Right ventricle myocardium inferior (tissue), 1 donor: ENCODE results near the gene SLC15A2. TPM values are rescaled to one million over a fixed set of nuclear protein-coding genes. Genes with fewer than 3 reads are reported as not detected.
"Not testable (repeated sequence)": the region's sequence is repeated elsewhere in the genome, so short reads cannot be mapped to it uniquely, and the experiment has no call there.

Source experiments
- ATAC-seq: fragments of 200-7000 bp; cut with Tn5 transposase; one replicate; pipeline ENCODE4 v1.9.1; 2020; ENCODE audit warnings: mild to moderate bottlenecking, moderate library complexity
- DNase-seq: peaks from one replicate; pipeline ENCODE4 v3.0.0; 2021; ENCODE audit errors: missing footprints
- intact Hi-C: fragments of 100-400 bp; cut with DNase I; formaldehyde crosslinking; loops from one replicate; pipeline ENCODE4 v1.11.0; 2022
- total RNA-seq: library from RNA; stranded (reverse); fragmentation: NEBNext Ultra II Directional; extraction: Animal tissue kit (Norgen Biotek cat#: 25700); gene quantifications from one replicate; pipeline ENCODE4 v1.2.1, GENCODE V29; 2021
- donor health status: DM: no; HTN: yes; CAD: no; lungs with severe emphysema.

SLC15A2 gene
- total RNA-seq, 1 donor from 2014 or later = 3.9 TPM

GRCh38 chr3:121916189-121916588, 22.0 kb downstream of the SLC15A2 start:
- intact Hi-C loops = no loop called here
- no peak for DNase-seq
- no peak for ATAC-seq

DNA sequence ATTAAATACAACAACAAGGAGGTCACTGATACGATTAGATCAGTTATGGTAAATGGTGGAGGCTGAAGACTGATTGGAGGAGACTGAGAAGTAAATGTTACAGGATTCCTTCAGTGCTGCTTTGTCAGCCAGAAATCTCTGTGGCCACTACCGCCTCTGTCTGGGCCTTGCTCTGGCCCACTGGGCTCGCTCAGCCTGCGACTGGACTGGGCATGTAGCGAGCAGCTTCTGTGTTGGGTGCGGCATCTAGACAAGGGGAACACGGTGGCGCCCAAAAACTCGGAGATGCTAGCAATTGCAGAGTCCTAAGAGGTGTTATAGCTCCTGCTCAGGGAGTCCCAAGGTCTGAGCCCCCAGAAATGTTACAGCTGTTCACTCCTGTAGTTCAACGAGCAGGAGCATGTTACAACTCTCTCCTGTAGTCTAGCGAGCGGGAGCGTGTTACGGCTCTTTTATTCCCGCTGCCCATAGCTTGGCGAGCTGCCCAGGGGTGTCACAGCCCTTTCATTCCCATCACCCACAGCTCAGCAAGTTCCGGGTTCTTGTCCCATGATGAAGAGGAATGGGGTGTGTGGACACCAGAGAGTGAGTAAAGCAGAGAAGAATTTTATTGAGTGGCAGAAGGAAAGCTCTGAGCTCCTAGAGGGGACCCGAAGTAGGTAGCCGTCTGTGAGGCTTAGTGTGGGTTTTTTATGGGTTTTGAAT, 24.7 kb downstream of the SLC15A2 start:
- DNase-seq = no peak
- no peak for ATAC-seq
- intact Hi-C loops = no loop called here

- ATAC-seq (no peak), DNase-seq (no peak)
- intact Hi-C loops = no loop called here
These were observed 30.5 kb downstream of the SLC15A2 start for GRCh38 chr3:121924734-121925133.

DNA sequence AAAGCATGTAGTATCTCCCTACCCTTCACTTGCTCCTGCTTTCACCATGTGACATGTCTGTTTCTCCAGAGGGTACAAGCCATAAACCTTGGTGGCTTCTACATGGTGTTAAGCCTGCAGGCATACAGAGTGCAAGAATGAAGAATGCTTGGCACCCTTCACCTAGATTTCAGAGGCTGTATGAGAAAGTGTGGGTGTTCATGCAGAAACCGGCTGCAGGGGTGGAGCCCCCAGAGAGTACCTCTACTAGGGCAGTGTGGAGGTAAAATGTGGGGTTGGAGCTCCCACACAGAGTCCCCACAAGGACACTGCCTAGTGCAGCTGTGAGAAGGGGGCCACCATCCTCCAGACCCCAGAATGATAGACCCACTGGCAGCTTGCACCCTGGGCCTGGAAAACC, 32.2 kb downstream of the SLC15A2 start:
- ATAC-seq (no peak), DNase-seq (no peak)
- intact Hi-C loops = no loop called here

GRCh38 chr3:121938141-121938855, 44.1 kb downstream of the SLC15A2 start:
- DNase-seq, ATAC-seq, intact Hi-C loops: not testable (repeated sequence)

DNA sequence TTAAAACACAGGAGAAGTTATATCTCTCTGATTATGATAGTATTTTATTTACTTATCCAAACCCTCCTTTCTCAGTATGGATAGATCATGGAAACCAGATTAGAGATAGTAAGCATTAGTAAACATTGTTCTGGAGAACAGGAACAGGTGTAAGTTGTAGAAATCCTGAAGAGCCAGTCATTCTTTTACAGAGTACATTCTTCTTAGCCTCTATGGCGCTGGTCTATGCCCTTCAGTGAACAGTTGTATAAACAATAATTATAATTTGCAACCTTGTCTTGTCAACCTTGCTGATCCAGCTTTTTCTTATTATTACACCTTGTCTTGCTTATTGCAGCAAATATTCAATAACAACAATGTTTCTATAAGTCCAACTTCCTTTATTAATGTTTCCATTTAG, 47.4 kb downstream of the SLC15A2 start:
- intact Hi-C loops = no loop called here
- ATAC-seq = no peak

DNA sequence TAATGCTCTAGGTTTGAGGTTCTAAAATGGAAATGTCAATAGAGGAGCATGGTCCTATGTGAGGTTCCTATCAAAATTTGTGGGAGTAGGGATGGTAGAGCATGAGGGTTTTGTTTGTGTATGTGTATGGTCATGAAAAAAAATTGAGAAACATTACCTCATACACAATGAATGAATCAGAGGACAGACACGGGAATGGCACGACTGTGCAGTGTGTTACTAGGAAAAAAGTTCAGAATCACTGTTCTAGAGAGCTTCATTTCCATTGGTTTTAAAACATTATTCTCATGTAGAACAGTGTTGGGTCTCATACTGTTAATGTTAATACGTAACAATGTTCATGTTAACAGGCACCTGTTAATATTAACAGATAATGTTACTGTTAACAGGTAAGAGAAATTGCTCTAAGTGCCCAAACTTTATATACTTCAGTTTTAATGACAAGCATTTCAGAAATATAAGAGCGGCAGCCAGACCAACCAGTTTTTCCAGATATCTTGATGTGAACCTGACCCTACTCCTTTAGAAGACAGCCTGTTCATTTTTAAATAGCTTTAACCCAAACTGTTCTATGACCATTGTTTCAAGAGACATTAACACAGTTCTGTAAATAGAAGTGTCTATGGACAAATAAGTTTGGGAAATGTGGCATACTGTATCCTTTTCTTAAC, 48.0 kb downstream of the SLC15A2 start:
- intact Hi-C loops = no loop called here
- DNase-seq (no peak), ATAC-seq (no peak)

More for the DNA sequence above, 47.4 kb downstream of the SLC15A2 start:
- DNase-seq = no peak

- intact Hi-C loops = no loop called here
- ATAC-seq (no peak), DNase-seq (no peak)
These were observed 49.2 kb downstream of the SLC15A2 start for GRCh38 chr3:121943431-121943830.

DNA sequence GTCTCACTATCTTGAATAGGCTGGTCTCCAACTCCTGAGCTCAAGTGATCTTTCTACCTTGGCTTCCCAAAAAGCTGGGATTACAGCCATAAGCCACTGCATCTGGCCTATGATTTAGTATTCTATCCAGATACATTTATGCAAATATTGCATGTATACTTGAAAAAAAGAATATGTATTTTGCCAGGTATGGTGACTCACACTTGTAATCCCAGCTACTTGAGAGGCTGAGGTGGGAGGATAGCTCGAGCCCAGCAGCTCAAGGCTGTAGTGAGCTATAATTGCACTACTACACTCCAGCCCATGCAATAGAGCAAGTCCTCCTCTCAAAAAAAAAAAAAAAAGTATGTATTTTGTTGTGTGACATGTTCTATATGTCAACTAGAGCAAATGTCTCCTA, 54.4 kb downstream of the SLC15A2 start:
- no peak for DNase-seq
- ATAC-seq = no peak
- intact Hi-C loops = no loop called here

DNA sequence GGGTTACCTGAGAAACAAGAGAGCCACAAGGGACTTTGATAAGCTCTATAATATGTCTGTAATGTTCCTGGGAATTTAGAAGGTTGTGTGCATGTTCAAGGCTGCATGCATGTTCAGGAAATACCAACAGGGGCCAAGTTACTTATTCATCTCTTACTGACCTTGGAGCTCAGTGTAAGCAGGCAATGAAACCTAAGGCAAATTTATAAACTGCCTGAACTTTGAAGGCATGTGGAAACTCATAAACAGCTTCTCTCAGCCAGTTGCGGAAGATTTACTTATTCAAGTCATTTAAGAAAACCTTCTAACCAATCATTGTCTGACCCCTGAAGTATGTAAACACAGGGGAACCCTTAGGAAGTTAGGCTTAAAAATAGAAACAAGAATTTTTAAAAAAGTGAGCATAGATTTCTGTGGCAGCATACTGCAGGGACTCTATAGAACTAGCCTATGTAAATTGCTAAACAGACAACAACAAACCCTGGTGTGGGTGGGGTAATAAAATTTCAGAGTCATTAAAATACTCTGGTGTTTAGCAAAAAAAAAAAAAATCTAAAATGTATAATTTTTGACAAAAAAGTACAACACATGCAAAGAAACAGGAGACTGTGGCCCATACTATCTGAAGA, 57.2 kb downstream of the SLC15A2 start:
- intact Hi-C loops = no loop called here
- DNase-seq = no peak
- ATAC-seq = no peak

DNA sequence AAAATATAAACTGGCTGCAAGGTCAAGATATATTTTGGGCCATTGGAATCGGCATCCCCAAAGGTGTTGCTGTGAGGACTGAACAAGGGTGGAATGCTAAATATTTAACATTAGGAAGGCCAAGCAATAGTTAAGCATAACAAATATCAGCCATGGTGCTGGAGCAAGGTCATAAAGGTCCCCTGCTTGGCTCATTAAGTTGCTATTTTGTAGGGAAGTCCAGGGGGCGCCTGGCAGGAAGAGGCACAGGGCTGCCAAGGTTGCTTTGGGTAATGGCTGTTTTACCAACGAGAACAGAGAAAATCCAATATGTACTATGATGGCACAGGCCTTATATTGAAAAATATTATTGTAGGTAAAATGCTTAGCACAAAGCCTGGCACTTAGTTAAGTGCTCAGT, 62.2 kb downstream of the SLC15A2 start:
- ATAC-seq (no peak), DNase-seq (no peak)
- intact Hi-C loops = no loop called here

- DNase-seq = peak; percentile 33
- intact Hi-C loops = no loop called here
- ATAC-seq = peak; percentile 52
These were observed 63.6 kb downstream of the SLC15A2 start for GRCh38 chr3:121957674-121958415.

DNA sequence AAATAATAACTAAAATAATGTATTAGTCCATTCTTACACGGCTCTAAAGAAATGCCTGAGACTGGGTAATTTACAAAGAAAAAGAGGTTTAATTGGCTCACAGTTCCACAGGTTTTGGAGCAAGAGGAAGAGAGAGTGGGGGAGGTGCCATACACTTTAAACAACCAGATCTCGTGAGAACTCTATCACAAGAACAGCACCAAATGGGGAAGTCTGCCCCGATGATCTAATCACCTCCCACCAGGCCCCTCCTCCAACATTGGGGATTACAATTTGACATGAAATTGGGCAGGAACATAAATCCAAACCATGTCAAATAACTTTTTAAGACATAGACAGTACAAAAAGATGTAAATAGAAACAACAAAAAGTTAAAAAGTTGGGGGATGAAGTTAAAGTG, 64.6 kb downstream of the SLC15A2 start:
- ATAC-seq = no peak
- no peak for DNase-seq
- intact Hi-C loops = no loop called here

DNA sequence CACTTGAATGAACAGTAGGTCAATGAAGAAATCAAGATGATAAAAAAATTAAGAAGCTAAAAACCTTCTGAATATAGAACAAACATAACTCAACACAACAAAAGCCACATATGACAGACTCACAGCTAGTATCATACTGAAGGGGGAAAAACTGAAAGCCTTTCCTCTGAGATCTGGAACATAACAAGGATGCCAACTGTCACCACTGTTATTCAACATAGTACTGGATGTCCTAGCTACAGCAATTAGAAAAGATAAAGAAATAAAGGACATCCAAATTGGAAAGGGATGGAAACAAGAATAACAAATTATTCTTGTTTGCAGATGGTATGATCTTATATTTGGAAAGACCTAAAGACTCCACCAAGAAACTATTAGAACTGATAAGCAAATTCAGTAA, 67.1 kb downstream of the SLC15A2 start:
- DNase-seq = no peak
- peak; percentile 36 for ATAC-seq
- intact Hi-C loops = no loop called here

DNA sequence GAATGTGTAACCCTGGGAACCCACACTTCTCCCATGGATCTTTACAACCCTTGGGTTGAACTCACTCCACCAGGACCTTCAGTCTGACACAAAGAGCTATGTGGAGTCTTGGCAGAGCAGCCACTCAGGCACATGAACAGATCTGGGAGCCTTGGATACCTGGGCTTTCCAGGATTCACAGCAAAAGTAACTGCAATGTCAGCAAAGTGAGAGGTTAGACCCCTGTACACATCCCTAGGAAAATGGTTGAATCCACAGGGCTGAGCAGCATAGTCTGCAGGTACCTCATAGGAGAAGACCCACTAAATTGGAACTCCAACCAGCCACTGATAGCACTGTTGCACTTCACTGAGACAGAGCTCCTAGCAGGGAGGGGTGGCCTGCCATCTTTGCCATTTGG, 68.2 kb downstream of the SLC15A2 start:
- DNase-seq = no peak
- intact Hi-C loops = no loop called here
- ATAC-seq = no peak

GRCh38 chr3:121963608-121964007, 69.4 kb downstream of the SLC15A2 start:
- ATAC-seq (no peak), DNase-seq (no peak)
- intact Hi-C loops = no loop called here

DNA sequence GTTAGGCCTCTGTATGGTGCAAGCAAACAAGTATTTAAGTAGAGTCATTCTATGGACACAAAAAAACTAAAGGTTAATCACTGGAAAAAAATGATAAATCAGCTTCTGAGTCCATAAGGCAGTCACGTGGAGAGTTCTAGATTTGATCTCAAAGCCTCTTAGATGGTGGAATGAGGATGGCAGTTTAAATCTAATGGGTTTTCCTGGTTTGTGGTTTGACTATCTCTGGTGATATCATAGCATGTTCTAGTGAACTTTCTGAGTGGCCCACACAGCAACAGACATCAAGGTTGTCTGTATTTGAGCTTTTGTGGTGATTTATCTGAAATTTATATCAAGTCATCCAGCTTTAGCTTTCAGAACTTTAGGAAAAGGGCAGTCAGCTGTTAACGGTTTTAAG, 75.4 kb downstream of the SLC15A2 start:
- DNase-seq (no peak), ATAC-seq (no peak)
- intact Hi-C loops = no loop called here

- intact Hi-C loops = no loop called here
- ATAC-seq (no peak), DNase-seq (no peak)
These were observed 75.8 kb downstream of the SLC15A2 start for GRCh38 chr3:121970047-121970446.

DNA sequence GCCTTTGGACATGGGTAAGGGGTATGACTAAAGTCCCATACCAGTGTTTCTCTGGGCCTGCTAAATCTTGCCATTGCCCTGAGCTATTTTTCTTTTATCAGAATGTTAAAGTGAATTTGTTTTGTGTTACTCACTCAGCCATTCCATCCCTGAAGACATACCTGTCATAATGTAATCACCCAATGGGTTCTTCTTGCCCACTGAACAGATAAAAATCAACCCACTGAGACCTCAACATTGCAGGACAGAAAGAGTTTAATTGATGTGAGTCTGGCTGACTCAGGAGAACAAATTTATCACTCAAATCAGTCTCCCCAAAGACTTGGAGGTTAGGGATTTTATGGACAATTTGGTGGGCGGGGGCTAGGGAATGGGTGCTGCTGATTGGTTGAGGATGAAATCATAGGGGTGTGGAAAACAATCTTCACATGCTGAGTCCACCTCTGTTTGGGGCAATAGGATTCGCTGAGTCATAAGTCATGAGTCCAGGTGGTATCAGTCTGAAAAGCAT, 80.5 kb downstream of the SLC15A2 start:
- DNase-seq (no peak), ATAC-seq (no peak)
- intact Hi-C loops = no loop called here
